Activated CD4-positive, alpha-beta T cell treated with anti-CD3 and anti-CD28 coated beads, Interleukin-2, Interleukin-4, amounts not matched to agents 100 ng/mL and 50 ng/mL, durations not matched to agents 16 hours and 8 hours (primary cell): ENCODE measurements around the gene STAG1.
A peak's percentile ranks its signal among the peaks of the same experiment; 100 is the strongest.
"Not testable (repeated sequence)": the region's sequence is repeated elsewhere in the genome, so short reads cannot be mapped to it uniquely, and the experiment has no call there.

Experiments
- DNase-seq: peaks from one replicate; pipeline ENCODE4 v3.0.0-alpha.2; 2020; ENCODE audit warnings: low spot score

STAG1 gene

DNA sequence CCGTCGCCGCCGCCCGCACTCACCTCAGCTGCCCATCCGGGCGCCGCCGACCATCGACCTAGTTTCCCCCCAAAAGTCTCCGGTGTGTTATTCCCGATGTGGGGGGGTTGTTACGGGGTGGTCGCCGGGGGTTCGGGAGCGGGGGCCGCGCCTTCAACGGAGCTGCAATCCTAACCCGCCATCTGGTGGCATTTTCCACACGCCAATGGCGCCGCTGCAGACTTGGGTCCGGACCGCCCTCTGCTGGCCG is at the start of gene STAG1:
Gene STAG1, minus strand, starts transcription at position 207 of the 250 bp plus-strand sequence. CDS start 121,480 bp downstream, outside the sequence.
- no peak for DNase-seq

DNA sequence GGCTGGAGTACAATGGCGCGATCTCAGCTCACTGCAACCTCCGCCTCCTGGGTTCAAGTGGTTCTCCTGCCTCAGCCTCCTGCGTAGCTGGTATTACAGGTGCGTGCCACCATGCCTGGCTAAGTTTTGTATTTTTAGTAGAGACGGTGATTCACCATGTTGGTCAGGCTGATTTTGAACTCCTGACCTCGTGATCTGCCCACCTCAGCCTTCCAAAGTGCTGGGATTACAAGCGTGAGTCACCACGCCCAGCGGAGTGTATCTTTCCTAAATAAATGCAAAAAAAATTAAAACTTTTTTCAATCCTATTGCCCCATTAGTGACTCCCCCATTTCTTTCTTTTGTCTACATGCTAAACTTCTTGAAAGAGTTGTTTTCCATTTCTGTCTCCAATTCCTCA is 49.0 kb upstream of the STAG1 start:
- not testable (repeated sequence) for DNase-seq

DNA sequence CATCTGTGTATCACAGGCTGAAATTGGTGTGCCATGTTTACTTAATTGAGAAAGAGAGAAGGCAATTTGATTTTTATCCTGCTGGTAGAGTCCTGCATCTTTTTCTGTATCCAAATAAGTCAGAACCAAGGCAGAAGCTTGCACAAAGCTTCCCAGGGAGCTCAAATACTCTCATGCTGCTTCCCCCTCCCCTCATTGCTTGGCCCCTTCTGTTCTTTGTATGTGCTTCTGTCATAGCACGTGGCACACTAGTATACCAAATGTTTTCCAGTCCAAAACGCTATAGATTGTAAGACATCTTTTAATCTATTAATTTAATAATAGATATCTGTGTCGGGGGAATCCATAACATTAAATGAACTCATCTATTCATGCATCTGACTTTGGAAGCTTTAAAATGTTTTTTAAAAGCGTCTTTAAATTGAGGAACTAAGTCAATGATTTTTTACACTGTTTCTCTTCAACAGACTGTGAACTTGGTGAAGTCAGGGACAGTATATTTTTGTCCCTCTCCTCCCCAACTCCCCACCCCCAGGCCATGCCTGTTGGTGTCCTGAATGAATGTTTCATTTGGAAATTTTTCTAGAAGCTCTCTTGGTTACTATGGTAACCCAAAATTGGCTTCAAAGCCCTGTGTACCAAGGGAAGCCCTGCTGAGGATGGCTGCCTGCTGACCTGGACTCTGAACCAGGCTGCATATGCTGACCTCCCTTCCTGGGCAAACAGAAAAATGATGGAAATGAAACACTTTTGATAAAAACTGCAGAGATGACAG is 40.6 kb upstream of the STAG1 start:
- no peak for DNase-seq

DNA sequence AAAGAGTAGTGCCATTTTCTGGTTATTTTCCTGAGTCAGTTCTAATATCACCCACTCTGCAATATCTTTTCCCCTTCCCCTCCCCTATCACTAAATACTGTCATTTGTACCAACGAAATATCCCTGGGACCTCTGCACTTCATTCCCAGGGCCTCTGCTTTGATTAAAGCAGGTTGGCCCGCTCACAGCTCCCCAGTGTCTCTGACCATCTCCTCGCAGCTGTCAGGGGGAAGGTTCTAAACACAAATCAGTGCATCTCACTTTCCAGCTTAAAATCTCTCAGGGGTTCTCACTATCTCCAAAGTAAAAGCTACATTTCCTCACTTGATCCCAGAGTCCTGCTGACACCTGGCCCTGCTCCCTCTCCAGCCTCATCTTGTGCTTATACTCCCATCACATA is 38.6 kb upstream of the STAG1 start:
- no peak for DNase-seq

DNA sequence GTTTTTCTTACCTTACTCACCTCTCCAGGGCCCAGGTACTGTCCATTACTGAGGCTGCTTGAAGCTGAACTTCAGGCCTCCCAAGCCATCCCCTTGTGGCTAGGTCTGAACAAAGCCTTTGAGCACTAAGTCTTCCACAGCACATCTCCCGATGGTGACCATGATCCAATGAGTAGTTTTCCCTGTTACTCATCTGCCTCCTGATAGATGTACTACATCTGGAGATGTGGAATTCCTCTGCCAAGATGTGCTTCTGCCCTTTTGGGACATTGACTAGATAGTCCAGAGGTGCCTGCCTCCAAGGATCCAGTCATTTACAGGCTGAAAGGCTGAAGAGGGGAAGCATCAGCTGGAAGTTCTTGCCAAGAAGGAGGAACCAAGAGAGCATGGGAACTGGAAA is 37.8 kb upstream of the STAG1 start:
- no peak for DNase-seq

DNA sequence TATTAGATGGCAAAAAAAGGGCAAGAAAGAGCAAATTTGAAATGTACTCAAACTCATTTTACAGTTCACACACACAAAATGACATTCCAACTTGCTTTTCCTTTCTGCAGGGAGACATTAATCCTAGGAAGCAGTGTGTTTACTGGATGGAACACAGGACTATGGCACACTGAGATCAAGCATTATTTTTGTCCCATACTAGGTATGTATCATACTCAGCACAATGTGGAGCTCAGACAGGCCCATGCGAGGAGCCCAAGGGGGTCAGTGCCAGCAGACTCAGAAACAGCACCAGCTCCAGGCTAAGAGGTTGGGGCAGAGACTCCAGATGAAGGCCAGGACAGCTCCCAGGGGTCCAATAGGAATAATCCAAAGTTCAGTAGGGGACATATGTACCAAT is 36.0 kb upstream of the STAG1 start:
- no peak for DNase-seq

DNA sequence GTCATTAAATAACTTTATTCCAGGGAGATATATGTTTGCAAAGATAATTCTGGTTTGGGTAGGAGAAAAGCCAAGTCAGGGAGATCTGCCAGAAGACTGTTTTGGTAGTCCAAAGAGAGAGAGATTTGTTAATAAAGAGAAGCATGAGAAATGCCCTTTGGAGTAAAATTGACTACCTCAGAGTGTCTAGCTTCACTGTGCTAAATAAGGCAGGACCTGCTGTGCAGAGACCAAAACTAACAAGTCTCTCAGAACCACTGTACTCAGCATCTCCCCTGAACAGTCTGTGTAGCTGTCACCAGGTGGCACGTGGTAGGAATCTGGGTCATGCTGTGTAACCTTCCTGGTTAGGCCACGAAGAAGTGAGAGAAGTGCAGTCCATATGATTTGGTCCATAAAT is 35.2 kb upstream of the STAG1 start:
- DNase-seq, result peak; percentile 52

DNA sequence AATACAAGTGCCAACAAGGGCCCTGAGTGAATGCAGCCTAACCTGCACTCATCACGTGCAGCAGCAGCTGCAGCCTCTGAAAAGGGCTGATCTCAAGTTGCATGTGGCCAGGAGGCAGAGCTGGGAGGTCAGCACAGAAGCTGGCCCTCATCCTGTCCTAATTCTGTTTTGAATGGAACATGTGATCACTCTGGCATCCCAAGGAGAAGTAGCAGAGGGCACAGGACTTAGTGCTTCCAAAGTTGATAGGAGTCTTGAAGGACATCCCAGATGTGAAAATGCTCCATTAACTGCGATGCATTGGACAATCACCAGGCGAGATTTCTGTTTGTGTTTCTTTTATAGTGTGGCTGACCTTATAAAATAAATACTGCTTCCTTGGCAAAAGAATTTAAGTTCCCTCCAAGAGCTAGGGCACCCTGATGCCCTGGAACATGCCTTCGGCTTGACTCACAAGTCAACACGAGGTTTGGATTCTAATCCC is 31.6 kb upstream of the STAG1 start:
- DNase-seq, result no peak

DNA sequence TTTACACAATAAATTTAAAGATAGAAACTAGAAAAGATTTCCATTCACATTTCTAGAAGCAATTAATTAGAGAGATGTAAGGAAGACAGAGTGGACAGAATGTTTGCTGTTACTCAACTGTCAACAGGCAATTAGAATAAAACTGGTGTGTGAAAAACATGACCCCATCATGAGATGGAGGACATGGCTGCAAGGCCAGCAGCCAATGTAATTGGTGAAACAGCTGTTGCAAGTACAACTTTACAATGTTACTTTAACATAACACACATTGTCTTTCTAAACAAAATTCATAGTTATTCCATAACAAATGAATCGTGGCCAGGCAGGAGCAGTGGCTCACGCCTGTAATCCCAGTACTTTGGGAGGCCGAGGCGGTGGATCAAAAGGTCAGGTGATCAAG is 28.6 kb upstream of the STAG1 start:
- DNase-seq, result no peak

DNA sequence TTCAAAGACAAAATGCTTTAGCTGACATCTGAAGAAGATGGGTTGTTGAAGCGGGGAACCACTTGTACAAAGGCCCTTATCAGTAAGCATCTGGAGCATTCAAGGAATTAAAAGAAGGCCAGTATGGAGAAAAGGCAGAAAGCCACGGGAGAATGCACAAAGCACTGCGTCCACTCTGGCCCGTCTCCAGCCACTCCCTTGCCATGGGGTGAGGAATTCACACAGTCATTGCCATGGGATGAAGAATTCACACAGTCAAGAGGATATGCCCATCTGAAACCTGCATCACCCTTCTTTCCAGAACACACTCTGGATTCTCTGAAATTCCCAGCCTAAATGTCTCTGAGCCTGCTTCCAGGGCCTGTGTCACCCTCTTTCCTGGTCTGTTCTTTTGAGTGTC is 26.7 kb upstream of the STAG1 start:
- DNase-seq, result no peak

DNA sequence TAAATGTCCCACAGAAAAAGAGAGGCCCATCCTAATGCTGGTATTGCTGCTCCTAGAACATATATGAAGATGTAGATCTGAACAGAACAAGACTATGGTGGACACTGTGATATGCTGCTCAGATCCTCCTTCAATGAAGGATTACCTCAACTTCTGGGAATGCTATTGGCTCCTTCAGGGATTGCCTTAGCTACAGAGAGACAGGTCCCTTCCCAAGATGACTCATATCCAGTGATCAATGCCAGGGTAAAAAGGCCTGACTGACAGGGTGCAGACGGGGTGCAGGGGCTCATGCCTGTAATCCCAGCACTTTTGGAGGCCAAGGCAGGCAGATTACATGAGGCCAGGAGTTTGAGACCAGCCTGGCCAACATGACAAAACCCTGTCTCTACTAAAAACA is 20.5 kb upstream of the STAG1 start:
- no peak for DNase-seq

DNA sequence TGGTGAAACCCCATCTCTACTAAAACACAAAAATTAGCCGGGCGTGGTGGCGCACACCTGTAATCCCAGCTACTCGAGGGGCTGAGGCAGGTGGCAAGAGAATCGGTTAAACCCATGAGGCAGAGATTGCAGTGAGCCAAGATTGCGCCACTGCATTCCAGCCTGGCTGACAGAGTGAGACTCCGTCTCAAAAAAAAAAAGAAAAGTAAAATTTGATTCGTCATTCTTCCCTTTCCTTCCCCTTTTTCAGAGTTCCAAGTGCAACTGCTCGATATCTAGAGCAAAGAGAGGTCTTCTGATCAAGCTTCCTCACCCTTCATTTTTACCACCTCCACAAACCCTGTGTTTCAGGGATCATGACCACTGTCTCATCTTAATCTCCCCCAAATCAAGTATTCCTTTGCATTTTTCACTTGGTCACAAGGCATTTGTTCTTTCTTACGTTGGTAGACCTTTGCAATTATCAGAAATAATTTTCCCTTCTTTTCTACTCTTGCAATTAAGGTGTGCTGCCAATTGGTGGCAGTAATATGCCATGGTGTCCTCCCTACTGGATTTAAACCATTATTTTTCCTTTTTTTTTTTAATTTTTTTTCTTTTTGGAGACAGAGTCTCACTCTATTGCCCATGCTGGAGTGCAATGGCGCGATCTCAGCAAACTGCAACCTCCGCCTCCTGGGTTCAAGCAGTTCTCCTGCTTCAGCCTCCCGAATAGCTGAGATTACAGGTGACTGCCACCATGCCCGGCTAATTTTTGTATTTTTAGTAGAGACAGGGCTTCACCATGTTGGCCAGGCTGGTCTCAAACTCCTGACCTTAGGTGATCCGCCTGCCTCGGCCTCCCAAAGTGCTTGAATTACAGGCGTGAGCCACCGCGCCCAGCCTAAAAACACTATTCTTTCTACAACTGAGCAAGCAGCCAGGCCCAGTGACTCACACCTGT is 6.3 kb upstream of the STAG1 start:
- DNase-seq, result not testable (repeated sequence)

DNA sequence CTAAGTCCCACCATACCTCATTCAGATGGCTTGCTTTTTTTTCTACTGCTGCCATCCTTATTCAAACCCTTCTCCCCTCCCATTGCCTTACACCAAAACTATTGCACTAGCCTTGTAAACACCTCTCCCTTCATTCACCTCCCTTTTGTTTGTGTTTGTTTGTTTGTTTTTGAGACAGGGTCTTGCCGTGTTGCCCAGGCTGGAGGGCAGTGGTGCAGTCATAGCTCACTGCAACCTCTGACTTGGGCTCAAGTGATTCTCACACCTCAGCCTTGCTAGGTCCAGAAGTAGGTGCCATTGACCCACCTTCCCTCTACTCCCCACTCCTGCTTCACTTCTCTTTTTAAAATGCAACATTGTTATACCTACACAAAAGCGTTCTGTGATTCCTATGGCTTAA is 3.0 kb upstream of the STAG1 start:
- no peak for DNase-seq

DNA sequence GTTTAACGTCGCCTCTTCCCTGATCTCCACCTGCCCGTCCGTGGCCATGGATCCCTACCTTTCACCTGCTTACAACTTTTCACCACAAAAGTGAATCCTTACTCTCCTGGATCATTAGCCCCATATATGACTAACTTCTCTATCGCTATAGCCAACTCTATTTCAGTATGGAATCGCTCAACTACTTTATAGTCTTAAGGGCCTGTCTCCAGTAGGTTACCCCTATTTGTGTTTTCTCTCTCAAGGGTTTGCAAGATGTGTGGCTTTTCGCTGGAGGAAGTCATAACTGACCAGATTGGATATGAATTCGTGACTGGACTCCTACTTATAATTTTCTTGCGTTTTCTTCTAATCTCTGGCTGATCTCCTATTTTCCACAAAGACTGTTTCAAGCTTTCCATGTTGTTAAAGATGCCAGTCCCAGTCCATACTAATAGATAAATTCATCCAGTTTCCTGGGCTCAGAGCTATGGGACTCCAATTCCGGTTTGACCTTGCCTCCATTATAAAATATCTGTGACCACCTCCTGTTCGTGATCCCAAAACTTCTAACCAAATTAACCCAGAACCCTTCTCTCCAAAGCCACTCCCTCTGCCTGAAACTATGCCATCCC is 1.3 kb upstream of the STAG1 start:
- DNase-seq, result no peak

DNA sequence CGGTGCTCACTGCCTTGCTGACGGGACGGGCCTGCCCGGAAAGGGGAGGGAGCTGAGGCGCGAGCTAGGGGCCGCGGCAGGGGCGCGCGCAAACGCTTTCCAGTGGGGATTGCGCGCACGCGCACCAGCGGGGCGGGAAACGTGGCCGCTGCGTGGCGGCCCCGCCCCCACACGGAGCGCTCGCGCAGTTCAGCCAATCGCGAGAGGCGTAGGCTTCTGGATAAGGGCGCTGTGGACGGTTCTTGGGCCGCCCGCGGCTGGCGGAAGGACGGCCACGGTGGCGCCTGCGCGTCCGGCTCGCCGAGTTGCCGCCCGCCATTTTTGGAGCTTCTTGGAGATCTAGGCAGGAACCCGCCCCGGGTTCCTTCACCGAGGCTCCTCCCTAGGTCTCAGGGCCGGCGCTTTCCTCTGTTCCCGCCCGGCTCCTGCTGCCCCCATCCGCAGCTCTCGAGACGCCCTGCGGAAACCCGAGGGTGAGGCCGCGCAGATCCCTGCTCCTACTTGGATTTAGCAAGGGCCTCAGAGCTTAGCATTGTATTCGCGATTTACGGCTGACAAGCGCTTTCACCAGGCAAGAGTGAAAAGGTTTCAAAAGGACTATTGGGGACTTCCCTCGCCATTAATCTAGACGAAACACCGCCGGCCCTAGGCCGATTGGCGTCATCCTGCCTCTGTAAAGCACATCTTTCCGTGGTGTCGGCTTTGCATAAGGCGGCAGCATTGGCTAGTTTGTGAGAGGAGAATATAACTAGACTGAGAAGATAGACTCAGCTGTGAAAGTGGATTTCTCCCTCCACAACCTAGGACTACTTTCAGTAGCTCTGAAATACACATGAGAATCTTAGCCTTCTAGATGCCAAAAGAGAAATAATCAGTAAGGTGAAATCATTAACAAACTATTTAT is 496 bp upstream of the STAG1 start:
- DNase-seq, result peak; percentile 98

DNA sequence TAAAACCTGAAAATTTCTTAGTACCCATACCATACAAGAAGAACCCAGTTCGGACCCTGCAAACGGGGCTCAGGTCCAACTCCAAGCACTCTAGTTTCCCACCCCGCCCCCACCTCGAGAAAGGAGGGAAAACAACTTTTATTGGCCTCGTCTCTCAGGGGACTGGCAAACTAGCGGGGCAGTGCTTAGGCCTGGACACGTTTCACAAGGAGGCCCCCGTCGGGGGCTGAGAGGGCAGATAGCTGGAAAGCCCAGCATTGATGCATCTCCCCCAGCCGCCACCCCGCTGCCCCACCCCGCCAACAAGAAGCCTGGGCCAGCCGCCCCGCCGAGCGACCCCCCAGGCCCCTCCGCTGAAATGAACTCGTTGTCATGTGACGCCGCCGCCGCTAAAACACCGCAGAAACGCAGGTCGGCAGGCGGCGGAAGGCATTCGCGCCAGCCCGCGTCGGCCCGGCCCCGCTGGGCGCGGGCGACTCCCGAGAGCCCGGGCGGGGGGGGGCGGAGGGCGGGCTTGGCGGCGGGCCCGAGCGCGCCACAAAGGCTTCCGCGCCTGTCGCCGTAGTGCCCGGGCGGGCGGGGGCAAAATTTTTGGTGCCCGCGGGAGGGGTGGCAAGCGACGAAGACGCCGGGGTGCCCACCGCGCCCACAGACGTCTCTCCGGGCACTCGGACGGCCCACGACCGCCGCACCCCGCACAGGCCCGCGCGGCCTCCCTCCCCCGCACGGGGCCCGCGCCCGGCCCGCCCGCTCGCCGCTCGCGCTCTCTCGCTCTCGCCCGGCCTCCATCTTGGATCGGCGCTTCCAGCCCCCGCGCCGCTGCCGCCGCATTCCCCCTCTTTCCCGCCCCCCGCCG is 634 bp downstream of the STAG1 start:
- DNase-seq, result peak; percentile 45

DNA sequence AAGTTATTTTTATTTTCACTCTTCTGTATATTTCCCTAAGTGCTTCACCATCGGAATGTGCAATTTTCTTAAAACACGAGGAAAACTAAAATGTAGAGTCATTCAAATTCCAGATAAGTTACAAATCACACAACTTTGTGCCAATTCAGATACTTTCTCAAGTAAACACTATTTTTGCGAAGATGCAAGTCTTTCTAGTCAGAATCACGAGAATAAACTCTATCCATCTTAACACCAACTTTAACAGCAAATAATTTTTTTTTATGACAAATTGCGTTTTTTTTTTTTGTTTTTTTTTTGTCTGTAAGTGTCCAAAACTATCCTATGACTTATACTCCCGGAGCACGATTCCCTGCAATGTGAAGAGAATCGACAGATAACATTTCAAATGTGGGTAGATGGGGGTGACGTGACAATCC is 1.3 kb downstream of the STAG1 start:
- no peak for DNase-seq

DNA sequence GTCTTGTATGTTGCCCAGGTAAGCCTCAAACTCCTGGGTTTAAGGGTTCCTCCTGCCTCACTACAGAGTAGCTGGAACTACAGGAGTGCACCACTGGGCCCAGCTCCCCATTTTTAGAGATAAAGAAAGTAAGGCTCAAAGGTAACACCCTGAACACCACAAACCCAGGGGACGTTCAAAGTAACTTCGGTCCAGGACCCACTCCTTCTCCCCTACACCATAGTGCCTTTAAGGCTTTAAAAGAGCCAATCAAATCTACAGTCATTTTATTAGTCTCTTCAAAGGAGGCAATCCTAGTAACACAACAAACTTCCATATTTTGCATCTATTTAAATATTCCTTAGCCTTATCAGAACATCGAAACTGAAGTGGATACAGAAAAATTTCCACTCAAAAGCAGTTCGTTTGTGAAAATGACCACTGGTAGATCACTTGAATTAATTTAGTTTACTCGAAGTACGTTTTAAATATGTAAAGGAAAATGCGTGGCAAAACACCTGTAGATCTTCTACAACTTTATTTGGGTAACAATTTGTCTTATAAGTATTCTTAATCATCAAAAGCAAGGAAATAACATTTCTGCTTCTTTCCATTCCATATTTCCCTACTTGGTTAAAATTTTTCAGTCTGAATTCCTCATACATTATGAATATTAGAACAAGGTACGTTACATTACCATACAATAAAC is 1.8 kb downstream of the STAG1 start:
- no peak for DNase-seq

DNA sequence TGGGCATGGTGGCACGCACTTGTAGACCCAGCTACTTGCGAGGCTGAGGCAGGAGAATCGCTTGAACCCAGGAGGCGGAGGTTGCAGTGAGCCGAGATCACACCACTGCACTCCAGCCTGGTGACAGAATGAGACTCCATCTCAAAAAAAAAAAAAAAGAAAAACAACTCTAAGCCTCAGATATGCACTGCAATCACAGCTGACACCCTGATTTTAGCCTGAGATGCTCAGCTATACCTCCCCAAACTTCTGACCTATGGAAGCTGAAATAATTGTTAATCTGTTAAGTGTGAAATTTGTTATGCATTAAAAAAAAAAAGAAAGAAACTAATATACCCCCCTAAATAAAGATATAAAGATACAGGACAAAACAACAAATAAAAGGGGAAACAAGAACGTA is 2.6 kb downstream of the STAG1 start:
- DNase-seq, result not testable (repeated sequence)

DNA sequence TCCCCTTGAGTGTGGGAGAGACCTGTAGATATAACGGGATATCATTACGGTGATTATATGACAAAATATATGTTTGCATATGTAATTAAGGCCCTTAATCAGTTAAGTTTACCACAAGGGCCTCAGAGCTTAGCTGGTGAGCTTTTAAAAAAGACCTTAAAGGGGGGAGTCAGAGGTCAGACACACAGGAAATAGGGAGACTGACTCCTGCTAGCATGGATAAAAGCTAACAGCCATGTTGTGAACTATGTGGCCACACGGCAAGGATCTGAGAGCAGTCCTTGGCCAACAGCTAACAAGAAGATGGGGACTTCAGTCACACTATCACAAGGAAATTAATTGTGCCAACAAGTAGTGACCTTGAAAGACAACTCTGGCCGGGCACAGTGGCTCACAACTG is 3.1 kb downstream of the STAG1 start:
- no peak for DNase-seq
